Measurements from ENCODE around the gene CRAMP1. TPM values are rescaled to one million over a fixed set of nuclear protein-coding genes. Genes with fewer than 3 reads are reported as not detected.
"Not testable (repeated sequence)": the region's sequence is repeated elsewhere in the genome, so short reads cannot be mapped to it uniquely, and the experiment has no call there.

Gene CRAMP1
- total RNA-seq, 1 donor from 2014 or later = 11.3 TPM

DNA sequence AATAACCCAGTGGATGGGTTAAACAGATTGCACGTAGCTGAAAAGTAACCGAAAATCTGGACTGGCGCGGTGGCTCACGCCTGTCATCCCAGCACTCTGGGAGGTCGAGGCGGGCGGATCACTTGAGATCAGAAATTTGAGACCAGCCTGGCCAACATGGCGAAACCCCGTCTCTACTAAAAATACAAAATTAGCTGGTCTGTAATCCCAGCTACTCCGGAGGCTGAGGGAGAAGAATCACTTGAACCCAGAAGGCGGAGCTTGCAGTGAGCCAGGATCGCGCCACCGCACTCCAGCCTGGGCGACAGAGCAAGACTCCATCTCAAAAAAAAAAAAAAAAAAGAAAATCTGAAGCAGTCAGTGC is 93.1 kb downstream of the CRAMP1 start:
- ATAC-seq = peak; percentile 24
- DNase-seq; intact Hi-C loops (cut with micrococcal nuclease): not testable (repeated sequence)

- intact Hi-C loops (cut with micrococcal nuclease) = no loop called here
- DNase-seq (peak; percentile 96), ATAC-seq (peak; percentile 93)
Measured at GRCh38 chr16:1705688-1706385, 93.7 kb downstream of the CRAMP1 start, which contains the start of gene MAPK8IP3. MAPK8IP3 (plus strand) TSS chr16:1706195; CDS start chr16:1706340, 145 bp downstream.

DNA sequence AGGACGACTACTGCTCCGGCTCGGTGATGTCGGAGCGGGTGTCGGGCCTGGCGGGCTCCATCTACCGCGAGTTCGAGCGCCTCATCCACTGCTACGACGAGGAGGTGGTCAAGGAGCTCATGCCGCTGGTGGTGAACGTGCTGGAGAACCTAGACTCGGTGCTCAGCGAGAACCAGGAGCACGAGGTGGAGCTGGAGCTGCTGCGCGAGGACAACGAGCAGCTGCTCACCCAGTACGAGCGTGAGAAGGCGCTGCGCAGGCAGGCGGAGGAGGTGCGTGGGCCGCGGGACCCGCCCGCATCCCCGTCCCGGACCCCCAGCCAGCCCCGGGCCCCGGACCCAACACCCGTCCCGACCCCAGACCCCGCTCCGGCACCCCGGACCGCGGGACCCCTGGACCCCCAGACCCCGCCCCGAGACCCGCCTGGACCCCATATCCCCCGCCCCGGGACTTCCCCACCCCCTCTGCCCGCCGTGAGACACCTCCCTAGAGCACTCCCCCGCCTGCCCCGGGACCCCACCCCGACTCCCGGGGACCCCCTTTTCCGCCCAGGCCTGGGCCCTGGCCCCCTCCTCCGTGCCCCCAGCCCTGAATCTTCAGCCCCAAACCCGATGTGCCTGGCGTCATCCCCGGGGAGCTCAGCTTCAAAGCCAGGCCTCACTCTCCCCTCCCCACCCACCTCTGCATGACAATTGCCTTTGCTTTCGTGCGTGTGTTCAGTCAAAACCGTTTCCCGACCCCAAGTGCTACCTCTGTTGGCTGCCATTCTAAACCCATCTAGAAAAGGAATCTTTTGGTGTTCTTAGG is 94.4 kb downstream of the CRAMP1 start:
- intact Hi-C loops (cut with micrococcal nuclease) = no loop called here
- DNase-seq = no peak
- peak; percentile 21 for ATAC-seq

- no peak for ATAC-seq
- intact Hi-C loops (cut with micrococcal nuclease) = no loop called here
- DNase-seq = no peak
Measured at GRCh38 chr16:1707193-1707790, 95.1 kb downstream of the CRAMP1 start.

GRCh38 chr16:1708083-1708767 is 96.1 kb downstream of the CRAMP1 start:
- no peak for DNase-seq
- intact Hi-C loops (cut with micrococcal nuclease) = no loop called here
- ATAC-seq = no peak

- DNase-seq (peak; percentile 76), ATAC-seq (peak; percentile 45)
- intact Hi-C loops (cut with micrococcal nuclease) = no loop called here
Measured at GRCh38 chr16:1708768-1709180, 96.6 kb downstream of the CRAMP1 start.

- ATAC-seq (no peak), DNase-seq (no peak)
- intact Hi-C loops (cut with micrococcal nuclease) = no loop called here
Measured at GRCh38 chr16:1709356-1709755, 97.2 kb downstream of the CRAMP1 start.

DNA sequence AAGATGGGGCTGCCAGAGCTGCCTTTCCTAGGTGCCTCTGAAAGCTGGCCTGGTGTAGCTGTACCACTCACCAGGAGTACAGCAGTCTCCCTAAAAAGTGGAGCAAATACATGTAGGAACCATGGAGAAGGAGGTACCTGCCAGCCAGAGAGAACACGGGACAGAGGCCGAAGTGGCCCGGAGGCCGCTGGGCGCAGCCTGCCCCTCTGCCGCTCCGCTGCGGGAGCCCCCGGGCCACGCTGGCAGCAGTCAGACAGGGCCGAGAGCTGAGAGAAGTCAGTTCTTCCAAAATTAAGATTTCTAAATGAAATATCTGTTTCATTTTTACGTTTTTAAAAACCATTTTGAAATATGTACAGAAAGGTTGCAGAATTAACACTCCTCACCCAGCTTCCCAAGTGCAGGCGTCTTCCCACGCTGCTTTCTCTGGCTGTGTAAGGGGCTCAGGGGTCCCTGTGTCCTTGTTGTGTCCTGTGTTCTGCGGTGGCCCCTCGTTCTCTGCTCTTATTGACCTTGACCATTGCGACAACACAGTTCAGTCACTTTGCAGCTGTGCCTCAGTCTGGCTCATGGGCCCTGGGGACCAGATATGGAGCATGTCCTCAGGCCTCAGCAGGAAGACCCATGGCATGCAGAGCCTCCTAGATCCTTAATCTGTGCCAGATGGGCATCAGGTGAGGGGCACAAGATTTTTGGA is 98.8 kb downstream of the CRAMP1 start:
- ATAC-seq = no peak
- intact Hi-C loops (cut with micrococcal nuclease) = no loop called here
- no peak for DNase-seq

DNA sequence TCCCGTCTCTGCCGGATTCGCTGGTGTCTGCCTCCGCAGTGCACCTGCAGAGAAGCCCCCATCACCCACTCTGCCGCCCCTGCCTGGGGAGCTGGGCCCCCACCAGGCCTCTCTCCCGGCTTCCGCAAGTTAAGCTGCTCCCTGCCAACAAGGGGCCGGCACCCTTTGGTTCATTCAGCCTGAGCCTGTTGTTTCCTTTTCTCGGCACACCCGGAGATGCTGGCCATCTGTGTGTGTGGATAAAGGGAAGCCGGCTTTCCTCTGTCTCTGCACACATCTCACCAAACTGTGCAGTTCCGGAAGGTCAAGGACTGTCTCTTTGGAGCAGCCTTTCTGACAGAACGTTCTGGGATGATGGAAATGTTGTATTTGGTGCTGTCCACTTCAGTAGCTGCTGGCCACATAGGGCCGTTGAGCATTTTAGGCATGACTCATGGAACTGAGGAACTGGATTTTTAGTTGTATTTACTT is 100.7 kb downstream of the CRAMP1 start:
- no peak for DNase-seq
- no peak for ATAC-seq
- intact Hi-C loops (cut with micrococcal nuclease) = no loop called here

DNA sequence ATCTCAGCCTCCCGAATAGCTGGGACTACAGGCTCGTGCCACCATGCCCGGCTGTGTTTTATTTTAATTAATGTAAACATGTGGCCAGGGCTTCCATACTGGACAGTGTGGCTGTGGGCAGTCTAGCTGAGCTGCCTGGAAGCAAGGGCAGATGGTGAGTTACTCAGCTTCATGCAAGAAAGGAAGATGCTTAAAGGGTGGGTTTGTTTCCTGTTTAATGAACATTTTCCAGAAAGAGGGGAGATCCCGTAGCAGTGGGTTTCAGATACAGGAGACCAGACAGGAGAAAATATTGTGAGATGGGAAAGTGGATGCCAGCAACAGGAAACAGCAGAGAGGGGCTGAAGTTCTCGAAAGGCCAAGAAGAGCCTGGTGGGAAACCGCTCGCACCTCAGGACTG is 101.2 kb downstream of the CRAMP1 start:
- DNase-seq (no peak), ATAC-seq (no peak)
- intact Hi-C loops (cut with micrococcal nuclease) = no loop called here

GRCh38 chr16:1713933-1714332 is 101.8 kb downstream of the CRAMP1 start:
- intact Hi-C loops (cut with micrococcal nuclease) = no loop called here
- no peak for ATAC-seq
- peak; percentile 22 for DNase-seq

GRCh38 chr16:1715220-1715619 is 103.1 kb downstream of the CRAMP1 start:
- no peak for ATAC-seq
- no peak for DNase-seq
- intact Hi-C loops (cut with micrococcal nuclease) = no loop called here

DNA sequence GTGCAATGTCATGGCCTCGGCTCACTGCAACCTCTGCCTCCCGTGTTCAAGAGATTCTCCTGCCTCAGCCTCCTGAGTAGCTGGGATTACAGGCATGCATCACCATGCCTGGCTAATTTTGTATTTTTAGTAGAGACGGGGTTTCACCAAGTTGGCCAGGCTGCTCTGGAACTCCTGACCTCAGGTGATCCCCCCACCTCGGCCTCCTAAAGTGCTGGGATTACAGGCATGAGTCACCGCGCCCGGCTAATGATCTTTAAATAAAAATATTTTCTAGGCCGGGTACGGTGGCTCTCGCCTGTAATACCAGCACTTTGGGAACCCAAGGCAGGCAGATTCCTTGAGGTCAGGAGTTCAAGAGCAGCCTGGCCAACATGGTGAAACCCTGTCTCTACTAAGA is 106.1 kb downstream of the CRAMP1 start:
- intact Hi-C loops (cut with micrococcal nuclease); DNase-seq; ATAC-seq: not testable (repeated sequence)

- intact Hi-C loops (cut with micrococcal nuclease); ATAC-seq; DNase-seq: not testable (repeated sequence)
Measured at GRCh38 chr16:1719559-1720229, 107.5 kb downstream of the CRAMP1 start.

- DNase-seq (no peak), ATAC-seq (no peak)
- intact Hi-C loops (cut with micrococcal nuclease) = no loop called here
Measured at GRCh38 chr16:1721372-1721771, 109.2 kb downstream of the CRAMP1 start.

DNA sequence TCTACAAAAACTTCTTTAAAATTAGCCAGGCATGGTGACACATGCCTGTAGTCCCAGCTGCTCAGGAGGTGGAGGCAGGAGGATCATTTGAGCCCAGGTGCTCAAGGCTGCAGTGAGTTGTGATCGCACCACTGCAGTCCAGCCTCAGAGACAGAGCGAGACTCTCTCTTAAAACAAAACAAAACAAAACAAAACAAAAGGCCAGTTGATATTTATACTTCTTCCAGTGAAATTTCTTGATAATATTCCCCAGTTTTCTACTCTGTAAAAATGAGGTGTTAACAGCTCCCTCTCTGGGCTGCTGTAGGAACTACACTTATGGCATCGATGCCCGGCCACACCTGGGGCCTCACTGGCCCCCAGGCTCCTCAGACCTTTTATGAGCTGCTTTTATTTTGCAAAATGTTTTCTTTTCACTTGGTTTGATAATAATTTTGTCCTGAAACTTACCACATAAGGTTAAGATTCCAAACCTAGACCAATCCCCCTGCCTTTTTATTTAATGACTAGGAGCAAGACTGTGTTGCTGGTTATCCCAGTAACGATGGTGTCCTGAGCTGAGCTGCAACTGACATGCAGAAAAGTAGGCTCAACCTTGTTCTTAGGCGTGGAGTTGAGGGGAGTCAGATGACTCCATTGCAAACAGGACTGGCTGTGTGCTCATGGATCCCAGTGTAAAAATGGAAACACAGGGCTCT is 111.4 kb downstream of the CRAMP1 start:
- intact Hi-C loops (cut with micrococcal nuclease) = no loop called here
- peak; percentile 30 for ATAC-seq
- no peak for DNase-seq

GRCh38 chr16:1724491-1724890 is 112.3 kb downstream of the CRAMP1 start:
- no peak for DNase-seq
- intact Hi-C loops (cut with micrococcal nuclease) = no loop called here
- no peak for ATAC-seq

Measured in left ventricle myocardium superior (tissue), 1 donor.